ENCODE data around the gene RPAP3. TPM values are rescaled to one million over a fixed set of nuclear protein-coding genes. Genes with fewer than 3 reads are reported as not detected.

Gene RPAP3
- total and polyA plus RNA-seq, 2 of the 4 experiments (the other 2 are of a cell fraction), result 10.6 to 13.4 TPM

- H4K5ac ChIP-seq (ENCODE audit: low read depth, low read length), result no peak overlapping the region
- no peaks in the 10 kb centered on the region for H3K79me1 ChIP-seq (ENCODE audit: low read depth in 1 of 2, low read length in 2 of 2)
- no peak overlapping the region for H3K27ac ChIP-seq (ENCODE audit: insufficient read depth, low read length)
- intact Hi-C loops (cut with micrococcal nuclease) (no loop called here), in situ Hi-C loops (cut with MboI; ENCODE audit: low sequenced_read_pairs) (no loop called here), dilution Hi-C loops (cut with HindIII; ENCODE audit: low sequenced_read_pairs, unreplicated experiment) (no loop called here)
- H2BK120ac ChIP-seq (ENCODE audit: low read depth, low read length), result no peak overlapping the region
- H4K91ac ChIP-seq (ENCODE audit: insufficient read depth, low read depth, low read length), result no peak overlapping the region
- H4K20me1 ChIP-seq (ENCODE audit: insufficient read depth, low read length), result no peaks in the 10 kb centered on the region
- TF ChIP-seq CHD1 (IDR thresholded peaks at IDR 0.05; ENCODE audit: low read depth, low read length) (no peak), NFE2L2 (IDR thresholded peaks at IDR 0.05; ENCODE audit: low read depth, low read length) (no peak), POLR2A (IDR thresholded peaks at IDR 0.05; ENCODE audit: low read depth, low read length) (no peak), RCOR1 (IDR thresholded peaks at IDR 0.05; ENCODE audit: insufficient replicate concordance, low read length) (no peak), FOS (IDR thresholded peaks at IDR 0.05; ENCODE audit: low read depth, low read length) (no peak), CEBPB (IDR thresholded peaks at IDR 0.05; ENCODE audit: low read depth, low read length) (no peak), SMC3 (IDR thresholded peaks at IDR 0.05; ENCODE audit: low read depth, low read length) (no peak), BHLHE40 (IDR thresholded peaks at IDR 0.05; ENCODE audit: low read depth, low read length) (no peak), MXI1 (IDR thresholded peaks at IDR 0.05; ENCODE audit: borderline replicate concordance, low read depth, low read length) (no peak), RFX5 (IDR thresholded peaks at IDR 0.05; ENCODE audit: low read depth, low read length) (no peak), RAD21 (IDR thresholded peaks at IDR 0.05; ENCODE audit: low read length) (no peak), MAFK (IDR thresholded peaks at IDR 0.05; ENCODE audit: low read depth, low read length) (no peak), MAZ (IDR thresholded peaks at IDR 0.05; ENCODE audit: borderline replicate concordance, low read depth, low read length) (no peak)
- TF ChIP-seq, protein P1, sequence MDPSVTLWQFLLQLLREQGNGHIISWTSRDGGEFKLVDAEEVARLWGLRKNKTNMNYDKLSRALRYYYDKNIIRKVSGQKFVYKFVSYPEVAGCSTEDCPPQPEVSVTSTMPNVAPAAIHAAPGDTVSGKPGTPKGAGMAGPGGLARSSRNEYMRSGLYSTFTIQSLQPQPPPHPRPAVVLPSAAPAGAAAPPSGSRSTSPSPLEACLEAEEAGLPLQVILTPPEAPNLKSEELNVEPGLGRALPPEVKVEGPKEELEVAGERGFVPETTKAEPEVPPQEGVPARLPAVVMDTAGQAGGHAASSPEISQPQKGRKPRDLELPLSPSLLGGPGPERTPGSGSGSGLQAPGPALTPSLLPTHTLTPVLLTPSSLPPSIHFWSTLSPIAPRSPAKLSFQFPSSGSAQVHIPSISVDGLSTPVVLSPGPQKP (IDR thresholded peaks at IDR 0.05; ENCODE audit: borderline replicate concordance, low read depth, low read length), result no peak
- TF ChIP-seq, protein P2, sequence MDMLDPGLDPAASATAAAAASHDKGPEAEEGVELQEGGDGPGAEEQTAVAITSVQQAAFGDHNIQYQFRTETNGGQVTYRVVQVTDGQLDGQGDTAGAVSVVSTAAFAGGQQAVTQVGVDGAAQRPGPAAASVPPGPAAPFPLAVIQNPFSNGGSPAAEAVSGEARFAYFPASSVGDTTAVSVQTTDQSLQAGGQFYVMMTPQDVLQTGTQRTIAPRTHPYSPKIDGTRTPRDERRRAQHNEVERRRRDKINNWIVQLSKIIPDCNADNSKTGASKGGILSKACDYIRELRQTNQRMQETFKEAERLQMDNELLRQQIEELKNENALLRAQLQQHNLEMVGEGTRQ (IDR thresholded peaks at IDR 0.05; ENCODE audit: low read depth, low read length), result no peak
- TF ChIP-seq, protein P3, sequence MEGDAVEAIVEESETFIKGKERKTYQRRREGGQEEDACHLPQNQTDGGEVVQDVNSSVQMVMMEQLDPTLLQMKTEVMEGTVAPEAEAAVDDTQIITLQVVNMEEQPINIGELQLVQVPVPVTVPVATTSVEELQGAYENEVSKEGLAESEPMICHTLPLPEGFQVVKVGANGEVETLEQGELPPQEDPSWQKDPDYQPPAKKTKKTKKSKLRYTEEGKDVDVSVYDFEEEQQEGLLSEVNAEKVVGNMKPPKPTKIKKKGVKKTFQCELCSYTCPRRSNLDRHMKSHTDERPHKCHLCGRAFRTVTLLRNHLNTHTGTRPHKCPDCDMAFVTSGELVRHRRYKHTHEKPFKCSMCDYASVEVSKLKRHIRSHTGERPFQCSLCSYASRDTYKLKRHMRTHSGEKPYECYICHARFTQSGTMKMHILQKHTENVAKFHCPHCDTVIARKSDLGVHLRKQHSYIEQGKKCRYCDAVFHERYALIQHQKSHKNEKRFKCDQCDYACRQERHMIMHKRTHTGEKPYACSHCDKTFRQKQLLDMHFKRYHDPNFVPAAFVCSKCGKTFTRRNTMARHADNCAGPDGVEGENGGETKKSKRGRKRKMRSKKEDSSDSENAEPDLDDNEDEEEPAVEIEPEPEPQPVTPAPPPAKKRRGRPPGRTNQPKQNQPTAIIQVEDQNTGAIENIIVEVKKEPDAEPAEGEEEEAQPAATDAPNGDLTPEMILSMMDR (conservative IDR thresholded peaks at IDR 0.05; ENCODE audit: low read depth, low read length), result no peak
- H3K9me3 ChIP-seq (ENCODE audit: control insufficient read depth, insufficient read depth, low read length), result no peaks in the 10 kb centered on the region
- CTCF ChIA-PET, result interaction anchor here (0.6 kb wide), 1 partner anchor 696 kb away, joined by 3 read pairs; no protein-coding TSS in a partner anchor
- H4K8ac ChIP-seq (ENCODE audit: low read depth in 2 of 2, low read length in 2 of 2), result no peak overlapping the region
- no peak overlapping the region for H3K23ac ChIP-seq (ENCODE audit: low read depth, low read length)
- POLR2A ChIA-PET (ENCODE audit: unreplicated experiment), result no interaction called here
- H3K9me1 ChIP-seq (ENCODE audit: insufficient read depth, low read length), result peaks cover 25% of the 10 kb centered on the region
- H3K9ac ChIP-seq (ENCODE audit: low read depth, low read length), result no peak overlapping the region
- BruUV-seq (replicated peaks), result no TSS peak
- H3K36me3 ChIP-seq (ENCODE audit: control insufficient read depth, insufficient read depth, low read length), result no peaks in the 10 kb centered on the region
- no peak overlapping the region for H3K4me2 ChIP-seq (ENCODE audit: low read depth, low read length)
- H2BK5ac ChIP-seq (ENCODE audit: low read depth, low read length, poor library complexity, severe bottlenecking), result no peak overlapping the region
- no peak overlapping the region for H3K4me3 ChIP-seq (ENCODE audit: insufficient read depth, low read depth, low read length)
- H2AFZ ChIP-seq (replicated peaks; ENCODE audit: low read length, poor library complexity), result no peak overlapping the region
- H3K18ac ChIP-seq (ENCODE audit: low read depth, low read length), result no peak overlapping the region
- WGBS, 2 experiments (ENCODE audit: extremely low coverage in 2 of 2, insufficient read length in 1 of 2), result no CpG with 5 or more reads among the region's 8 CpGs
- H3K4ac ChIP-seq (ENCODE audit: low read depth, low read length), result no peak overlapping the region
- DNase-seq (peak; percentile 42), ATAC-seq (ENCODE audit: low read depth) (0 out of 2 replicates have a peak, but pooled peaks have one; percentile 3)
- no peak overlapping the region for H2BK20ac ChIP-seq (ENCODE audit: low read depth, low read length)
- no peak overlapping the region for H2AK9ac ChIP-seq (replicated peaks; ENCODE audit: low read depth, low read length, poor library complexity)
- H2AK5ac ChIP-seq (ENCODE audit: low read depth, low read length), result no peak overlapping the region; the same call in 1 of the 2 replicates
- H3K14ac ChIP-seq (replicated peaks; ENCODE audit: low read depth, low read length), result 0 out of 2 replicates have a peak overlapping the region, but pooled peaks have one; percentile 18
- H2BK15ac ChIP-seq (ENCODE audit: low read depth, low read length), result no peak overlapping the region
- peaks cover 23% of the 10 kb centered on the region for H3K4me1 ChIP-seq (ENCODE audit: control insufficient read depth, insufficient read depth, low read length)
- no peaks in the 10 kb centered on the region for H3K27me3 ChIP-seq (ENCODE audit: control insufficient read depth, insufficient read depth, low read length)
- H3K56ac ChIP-seq (ENCODE audit: extremely low read depth, insufficient read depth, low read length), result no peak overlapping the region
Measured at GRCh38 chr12:47730341-47730744, 24.5 kb upstream of the RPAP3 start.
